Pancreas (tissue), 10 donors: ENCODE measurements around the gene TMEM120B. TPM values are rescaled to one million over a fixed set of nuclear protein-coding genes. Genes with fewer than 3 reads are reported as not detected.
"Not testable (repeated sequence)": the region's sequence is repeated elsewhere in the genome, so short reads cannot be mapped to it uniquely, and the experiment has no call there.

Source experiments
- ATAC-seq, 4 donors: fragments of 200-7000 bp; cut with Tn5 transposase; one replicate each; pipeline versions ENCODE4 v1.8.0 to v1.9.1; 2020; ENCODE audit warnings: mild to moderate bottlenecking in 4 of 4, moderate library complexity in 4 of 4
- DNase-seq, 6 donors: peaks; one replicate each; pipeline ENCODE4 v3.0.0-alpha.2; 2020
- FAIRE-seq: peaks from 2 replicates; lab custom pipeline; 2012; peaks lifted over from hg19 to GRCh38; lab: Jason Lieb, UNC
- H3K27ac ChIP-seq, 4 donors: fragments of 200-600 bp; sonication (generic); 1 replicate in 3 of 4; 2 replicates in 1 of 4; pipeline versions ENCODE4 v1.5.0 to v1.8.0; 2020
- H3K27me3 ChIP-seq, 4 donors: fragments of 200-600 bp; one replicate each; pipeline ENCODE4 v1.8.0; 2021
- H3K36me3 ChIP-seq, 3 donors: fragments of 200-600 bp; sonication (generic) in 1 of 3; one replicate each; pipeline versions ENCODE4 v1.5.0 to v1.8.0; 2020 to 2021
- H3K4me1 ChIP-seq, 3 donors: fragments of 200-600 bp; one replicate each; pipeline ENCODE4 v1.8.0; 2021
- H3K4me3 ChIP-seq, 4 donors: fragments of 200-600 bp; sonication (generic) in 2 of 4; one replicate each; pipeline versions ENCODE4 v1.5.0 to v1.8.0; 2020 to 2021
- H3K9me3 ChIP-seq, 4 donors: fragments of 200-600 bp; one replicate each; pipeline ENCODE4 v1.8.0; 2021
- CTCF ChIP-seq, 4 donors: fragments of 200-600 bp; sonication (generic) in 3 of 4; IDR thresholded peaks; one replicate each; pipeline versions ENCODE4 v1.5.0 to v1.8.0; 2021; ENCODE audit warnings: antibody characterized with exemption in 4 of 4
- WGBS, 2 donors: extraction: QIAGEN DNeasy Blood & Tissue Kit; methylation state at CpG; one replicate each; pipeline ENCODE4 v1.1.7; 2013; 5-methylcytosine and 5-hydroxymethylcytosine counted together
- intact Hi-C, 3 donors: fragments of 100-400 bp; cut with DNase I; formaldehyde crosslinking; loops; one replicate each; pipeline versions ENCODE4 v1.11.1 to v1.14.2; 2022
- polyA plus RNA-seq, 2 donors: library from polyadenylated mRNA; stranded (reverse); fragments of 200-250 nt; gene quantifications; one replicate each; pipeline ENCODE4 v1.2.3, GENCODE V29; 2013
- total RNA-seq, 6 donors: library from RNA; stranded (reverse); fragmentation: NEBNext Ultra II Directional in 4 of 6; extraction: Animal tissue kit (Norgen Biotek cat#: 25700) in 4 of 6; gene quantifications; one replicate each; pipeline versions ENCODE4 v1.2.1 to v1.2.4, GENCODE V29; 2021 to 2023
- donor health status: healthy with polysubstance abuse.
- donor health status: DM: no; HTN: no; CAD: no; lungs with moderate emphysema.
- donor health status: DM: no; HTN: no; CAD: no.
- donor health status: control.
- donor health status: control.
- donor health status: Bipolar disorder and iron deficiency.
- donor health status: DM: yes; HTN: yes; CAD: no.
- donor health status: DM: no; HTN: no; CAD: no.
- donor health status: DM: no; HTN: no; CAD: no.
- donor health status: DM: yes; HTN: yes; CAD: no.

TMEM120B gene
- total and polyA plus RNA-seq, 8 donors, result 8.2 to 19.8 (median 11.4) TPM

GRCh38 chr12:121701667-121702277, 10.8 kb upstream of the TMEM120B start:
- intact Hi-C loops, result loop anchor here in 1 of 3 donors (10.0 kb wide), 1 partner anchor 73 kb away; no protein-coding TSS in a partner anchor
- no peak for ATAC-seq
- Histone ChIP-seq H3K4me3 (no peak overlapping the region), H3K9me3 (no peaks in the 10 kb centered on the region), H3K36me3 (no peaks in the 10 kb centered on the region), H3K27me3 (no peaks in the 10 kb centered on the region), H3K4me1 (no peaks in the 10 kb centered on the region), H3K27ac (no peak overlapping the region)
- no peak for DNase-seq
- WGBS, 2 donors, result 95 to 97% methylated on average over 3 of the region's 3 CpGs
- no peak for TF ChIP-seq CTCF (IDR thresholded peaks at IDR 0.05)
- no peak for FAIRE-seq

GRCh38 chr12:121702944-121703343, 9.6 kb upstream of the TMEM120B start:
- FAIRE-seq (no peak), DNase-seq (peak in 1 of 6 donors; percentile 24), ATAC-seq (no peak)
- H3K27ac ChIP-seq, result no peak overlapping the region
- intact Hi-C loops, result loop anchor here in 1 of 3 donors (10.0 kb wide), 1 partner anchor 72 kb away; no protein-coding TSS in a partner anchor
- no peaks in the 10 kb centered on the region for H3K36me3 ChIP-seq
- TF ChIP-seq CTCF (IDR thresholded peaks at IDR 0.05), result no peak
- H3K9me3 ChIP-seq, result no peaks in the 10 kb centered on the region
- no peaks in the 10 kb centered on the region for H3K27me3 ChIP-seq
- no peaks in the 10 kb centered on the region for H3K4me1 ChIP-seq
- 90 to 94% methylated on average over 6 of the region's 6 CpGs for WGBS, 2 donors
- no peak overlapping the region for H3K4me3 ChIP-seq

GRCh38 chr12:121705514-121705913, 7.0 kb upstream of the TMEM120B start:
- DNase-seq (no peak), ATAC-seq (no peak), FAIRE-seq (no peak)
- Histone ChIP-seq H3K27ac (no peak overlapping the region), H3K4me3 (no peak overlapping the region), H3K36me3 (no peaks in the 10 kb centered on the region), H3K4me1 (no peaks in the 10 kb centered on the region), H3K27me3 (no peaks in the 10 kb centered on the region), H3K9me3 (no peaks in the 10 kb centered on the region)
- TF ChIP-seq CTCF (IDR thresholded peaks at IDR 0.05), result no peak
- intact Hi-C loops, result loop anchor here in 1 of 3 donors (10.0 kb wide), 1 partner anchor 69 kb away; no protein-coding TSS in a partner anchor

GRCh38 chr12:121708313-121709063, 4.1 kb upstream of the TMEM120B start:
- H3K4me1 ChIP-seq, result no peaks in the 10 kb centered on the region
- WGBS, 2 donors, result 73 to 74% methylated on average over 7 of the region's 7 CpGs
- intact Hi-C loops, result loop anchor here in 1 of 3 donors (10.0 kb wide), 1 partner anchor 66 kb away; no protein-coding TSS in a partner anchor
- no peaks in the 10 kb centered on the region for H3K36me3 ChIP-seq
- no peak overlapping the region for H3K4me3 ChIP-seq
- FAIRE-seq, result no peak
- no peak for ATAC-seq
- no peak overlapping the region for H3K27ac ChIP-seq
- peak in 1 of 6 donors; percentile 0 for DNase-seq
- H3K27me3 ChIP-seq, result no peaks in the 10 kb centered on the region
- no peak for TF ChIP-seq CTCF (IDR thresholded peaks at IDR 0.05)
- H3K9me3 ChIP-seq, result no peaks in the 10 kb centered on the region

GRCh38 chr12:121709064-121709424, 3.5 kb upstream of the TMEM120B start:
- H3K27me3 ChIP-seq, H3K4me1 ChIP-seq, H3K36me3 ChIP-seq, DNase-seq, H3K9me3 ChIP-seq, FAIRE-seq, H3K27ac ChIP-seq, H3K4me3 ChIP-seq, ATAC-seq: not testable (repeated sequence)
- 86% methylated on average over 8 of the region's 8 CpGs for whole genome bisulfite sequencing, 2 donors
- intact Hi-C loops, result loop anchor here in 1 of 3 donors (10.0 kb wide), 1 partner anchor 66 kb away; no protein-coding TSS in a partner anchor
